Inflammatory macrophage treated with lipopolysaccharide for 1 hour (primary cell): Measurements from ENCODE around the gene TOP3B.

Experiments
- DNase-seq, 2 donors: peaks; one replicate each; pipeline ENCODE4 v3.0.0-alpha.2; 2020 to 2022

TOP3B gene

GRCh38 chr22:21961886-21962654 lies 20.5 kb downstream of the TOP3B start:
- no peak for DNase-seq

GRCh38 chr22:21961127-21961867 lies 21.3 kb downstream of the TOP3B start:
- DNase-seq = no peak

- DNase-seq = no peak
Measured at GRCh38 chr22:21960200-21961126, 22.1 kb downstream of the TOP3B start.

DNA sequence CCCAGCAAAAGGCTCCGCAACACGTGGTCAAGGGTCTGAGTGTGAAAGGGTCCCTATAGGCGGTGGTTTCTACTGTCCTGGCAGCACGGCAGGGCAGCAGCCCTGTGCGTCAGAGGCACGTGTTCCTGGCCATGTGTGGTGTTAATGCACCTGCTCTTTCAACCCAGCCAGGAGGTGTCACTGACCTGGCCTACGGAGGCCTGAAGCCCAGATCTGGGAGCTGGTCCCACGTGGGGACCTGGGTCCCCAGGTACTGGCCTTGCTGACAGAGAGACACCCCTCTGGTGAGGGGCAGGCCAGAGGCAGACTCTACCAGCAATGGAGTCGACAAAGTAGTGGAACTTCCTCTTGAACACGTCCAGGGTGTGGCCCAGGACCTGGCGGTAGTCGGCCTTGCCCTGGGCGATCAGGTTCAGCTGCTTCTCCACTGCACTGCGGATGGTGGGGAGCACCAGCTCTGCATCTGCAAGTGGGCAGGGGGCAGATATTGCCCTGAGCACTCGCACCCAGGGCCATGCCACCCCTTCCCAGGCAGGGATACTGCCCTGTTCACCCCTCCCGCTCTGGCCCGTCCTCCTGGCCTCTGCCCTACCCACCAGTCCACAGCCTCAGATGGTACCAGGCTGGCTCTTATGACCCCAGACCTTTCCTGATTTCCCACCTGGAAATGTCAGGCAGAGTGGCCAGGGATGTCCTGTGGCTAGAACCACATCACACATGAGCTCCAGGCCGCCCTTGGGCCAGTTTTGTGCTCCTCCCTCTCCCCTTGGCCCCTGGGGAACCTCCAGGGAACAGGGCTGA lies 23.1 kb downstream of the TOP3B start:
- no peak for DNase-seq

DNA sequence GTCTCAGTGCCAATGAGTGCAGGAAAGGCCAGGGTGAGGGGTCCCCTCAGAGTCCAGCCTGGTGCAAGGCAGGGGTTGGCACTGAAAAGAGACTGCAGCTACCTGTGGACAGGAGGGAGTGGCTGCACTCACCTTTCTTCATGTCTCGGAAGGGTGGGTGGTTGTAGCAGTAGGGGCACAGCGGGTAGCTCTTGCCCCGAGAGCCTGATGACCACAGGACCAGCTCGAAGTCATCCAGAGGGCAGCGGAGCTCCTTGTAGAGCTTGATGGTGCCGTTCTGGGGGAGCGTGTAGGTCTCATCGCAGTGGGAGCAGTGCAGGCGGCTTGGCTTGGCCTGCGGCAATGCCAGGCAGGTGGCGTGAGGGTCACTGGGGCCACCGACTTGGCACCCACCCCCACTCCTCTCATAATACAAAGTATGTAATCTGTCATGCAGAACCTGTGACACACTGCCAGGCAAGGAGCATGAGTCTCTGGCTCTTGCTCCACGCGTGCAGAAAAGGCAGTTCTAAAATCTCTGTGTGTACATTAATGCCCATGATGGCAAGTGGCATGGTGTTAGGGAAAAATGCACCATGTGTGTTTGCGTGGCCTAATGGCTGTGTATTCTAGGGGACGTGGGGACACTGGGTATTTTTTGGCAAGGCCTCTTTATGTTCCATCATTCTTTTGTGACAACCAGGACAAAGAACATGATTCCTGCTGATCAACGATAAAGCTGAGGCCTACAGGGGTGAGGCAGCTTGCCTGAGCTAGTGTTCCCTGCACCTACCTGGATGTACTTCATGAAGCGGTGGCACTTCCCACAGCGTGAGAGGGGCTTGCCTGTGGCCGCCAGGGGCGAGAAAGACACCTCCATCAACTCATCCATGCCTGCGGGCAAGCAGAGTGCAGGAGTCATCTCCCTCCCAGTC lies 24.0 kb downstream of the TOP3B start:
- no peak for DNase-seq

DNA sequence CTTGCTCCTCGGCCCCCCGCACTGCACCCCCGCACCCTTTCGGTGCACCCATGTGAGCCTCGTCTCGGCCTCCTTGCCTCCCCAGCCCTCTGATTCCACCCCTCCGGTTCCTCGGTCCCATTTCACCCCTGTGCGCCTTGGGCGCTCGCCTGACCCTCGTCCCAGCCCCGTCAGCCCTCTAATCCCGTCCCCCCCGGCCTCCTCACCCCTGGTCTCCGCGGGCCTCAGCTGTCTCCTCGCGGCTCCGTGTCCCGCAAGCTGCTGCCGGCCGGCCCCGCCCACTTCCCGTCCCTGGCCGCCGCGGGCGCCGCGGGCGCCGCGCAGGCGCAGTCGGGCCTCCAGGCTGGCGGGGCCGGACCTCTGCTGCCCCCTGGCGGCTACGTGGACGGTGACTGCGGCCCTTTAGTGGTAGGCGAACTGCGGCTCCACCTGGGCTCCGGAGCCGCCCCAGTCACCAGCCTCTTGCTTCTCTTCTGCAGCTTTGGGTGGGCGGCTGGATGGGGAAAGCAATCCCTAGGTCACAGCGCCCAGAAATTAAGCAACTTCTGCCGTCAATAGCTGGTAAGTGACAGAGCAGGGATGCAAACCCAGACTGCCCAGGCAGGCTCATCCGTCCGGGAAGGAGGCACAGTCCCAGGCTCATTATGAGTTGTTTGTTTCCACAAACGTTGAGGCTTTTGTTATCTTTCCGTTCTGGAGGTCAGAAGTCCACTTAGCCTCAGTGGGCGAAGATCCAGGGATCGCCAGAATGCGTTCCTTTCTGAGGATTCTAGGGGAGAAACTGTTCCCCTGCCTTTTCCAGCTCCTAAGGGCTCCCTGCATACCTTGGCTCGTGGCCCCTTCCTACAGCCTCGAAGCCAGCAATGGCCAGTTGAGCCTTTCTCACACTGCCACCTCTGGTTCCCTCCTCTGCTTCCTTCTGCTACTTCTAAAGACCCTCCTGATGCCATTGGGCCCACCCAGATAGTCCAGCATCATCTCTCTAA lies 29.7 kb downstream of the TOP3B start, which contains the start of gene PPM1F:
Gene PPM1F (minus strand): TSS at position 263 of the 986 bp plus-strand sequence. CDS start 6,800 bp downstream, outside the sequence.
- DNase-seq = peak; percentile 73 to 89

DNA sequence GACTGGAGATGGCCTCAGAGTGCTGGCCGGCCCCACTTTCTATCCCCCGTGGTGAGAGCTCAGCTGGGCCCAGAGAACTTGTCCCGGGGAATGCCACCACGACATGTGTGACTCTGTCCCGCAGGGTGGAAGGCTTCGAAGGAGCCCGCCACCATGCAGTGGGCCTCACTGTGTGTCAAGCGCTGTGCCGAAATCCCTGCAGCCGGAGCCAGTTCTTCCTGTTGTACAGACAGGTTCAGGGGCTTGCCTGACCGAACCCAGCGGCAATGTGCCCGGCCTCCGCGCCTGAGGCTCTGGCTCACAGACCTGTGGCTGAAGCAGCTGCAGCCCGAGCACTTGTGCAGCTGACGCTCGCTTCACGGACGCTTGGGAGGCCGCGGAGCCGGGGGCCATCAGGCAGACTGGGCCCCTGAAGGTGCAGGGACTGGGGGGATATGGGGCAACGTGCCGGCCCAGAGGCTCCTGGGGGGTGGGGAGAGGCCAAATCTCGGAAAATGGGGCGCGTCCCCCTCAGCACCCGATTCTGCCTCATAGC lies 30.6 kb downstream of the TOP3B start:
- peak in 1 of 2 donors; percentile 27 for DNase-seq

DNA sequence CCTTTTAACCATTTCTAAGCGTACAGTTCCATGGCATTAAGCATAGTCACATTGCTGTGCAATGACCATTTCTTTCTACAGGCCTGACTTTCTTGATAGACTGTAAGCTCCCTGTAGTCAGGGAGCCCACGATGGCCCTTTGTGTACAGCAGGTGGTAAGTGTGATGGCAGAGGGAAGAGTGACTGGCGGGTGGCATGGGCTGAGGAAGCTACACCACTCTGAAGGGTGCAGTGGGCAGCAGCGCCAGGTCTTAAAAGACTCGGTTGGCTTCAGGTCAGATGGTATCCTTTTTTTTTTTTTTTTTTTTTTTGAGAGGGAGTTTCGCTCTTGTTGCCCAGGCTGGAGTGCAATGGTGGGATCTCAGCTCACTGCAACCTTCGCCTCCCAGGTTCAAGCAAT lies 31.5 kb downstream of the TOP3B start:
- no peak for DNase-seq

- DNase-seq = no peak
Measured at GRCh38 chr22:21949948-21950347, 32.6 kb downstream of the TOP3B start.

- DNase-seq = no peak
Measured at GRCh38 chr22:21949569-21949918, 33.0 kb downstream of the TOP3B start.

DNA sequence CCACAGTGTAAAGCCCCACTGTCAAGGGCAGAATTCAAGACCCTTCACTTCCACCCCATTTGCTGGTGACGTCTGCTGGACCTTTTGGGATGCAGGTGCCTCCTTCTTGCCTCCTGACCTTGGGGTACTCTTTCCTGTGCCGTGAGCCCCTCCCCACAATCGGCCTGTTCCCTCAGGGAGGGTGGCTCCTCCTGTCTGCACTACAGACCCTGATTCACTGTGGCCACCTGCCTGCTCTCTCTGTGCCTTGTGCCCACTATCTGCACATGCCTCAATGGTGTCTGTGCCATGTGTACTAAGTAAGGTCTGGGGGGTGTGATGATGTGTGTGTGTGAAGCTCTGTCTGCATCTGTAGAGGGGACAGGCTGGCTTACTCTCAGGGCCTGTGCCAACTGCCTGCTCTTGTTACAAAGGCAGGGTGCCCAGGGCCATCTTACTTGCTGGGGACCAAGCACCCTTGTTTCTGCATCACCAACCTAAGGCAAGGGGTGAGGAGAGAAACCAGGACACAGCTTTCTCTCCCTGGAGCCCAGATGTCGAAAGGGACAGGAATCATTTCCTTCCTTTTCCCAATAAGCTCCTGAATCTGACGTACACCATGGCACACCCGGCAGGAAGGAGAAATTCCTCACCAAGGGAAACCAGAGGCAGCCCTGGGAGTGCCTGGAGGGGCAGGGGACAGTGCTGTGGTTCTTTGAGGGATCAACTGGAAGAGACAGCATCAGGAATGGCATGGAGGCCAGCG lies 33.6 kb downstream of the TOP3B start:
- no peak for DNase-seq

- no peak for DNase-seq
Measured at GRCh38 chr22:21948390-21948789, 34.2 kb downstream of the TOP3B start.

GRCh38 chr22:21947040-21948014 lies 35.3 kb downstream of the TOP3B start:
- no peak for DNase-seq

- DNase-seq = no peak
Measured at GRCh38 chr22:21946262-21946925, 36.2 kb downstream of the TOP3B start.

DNA sequence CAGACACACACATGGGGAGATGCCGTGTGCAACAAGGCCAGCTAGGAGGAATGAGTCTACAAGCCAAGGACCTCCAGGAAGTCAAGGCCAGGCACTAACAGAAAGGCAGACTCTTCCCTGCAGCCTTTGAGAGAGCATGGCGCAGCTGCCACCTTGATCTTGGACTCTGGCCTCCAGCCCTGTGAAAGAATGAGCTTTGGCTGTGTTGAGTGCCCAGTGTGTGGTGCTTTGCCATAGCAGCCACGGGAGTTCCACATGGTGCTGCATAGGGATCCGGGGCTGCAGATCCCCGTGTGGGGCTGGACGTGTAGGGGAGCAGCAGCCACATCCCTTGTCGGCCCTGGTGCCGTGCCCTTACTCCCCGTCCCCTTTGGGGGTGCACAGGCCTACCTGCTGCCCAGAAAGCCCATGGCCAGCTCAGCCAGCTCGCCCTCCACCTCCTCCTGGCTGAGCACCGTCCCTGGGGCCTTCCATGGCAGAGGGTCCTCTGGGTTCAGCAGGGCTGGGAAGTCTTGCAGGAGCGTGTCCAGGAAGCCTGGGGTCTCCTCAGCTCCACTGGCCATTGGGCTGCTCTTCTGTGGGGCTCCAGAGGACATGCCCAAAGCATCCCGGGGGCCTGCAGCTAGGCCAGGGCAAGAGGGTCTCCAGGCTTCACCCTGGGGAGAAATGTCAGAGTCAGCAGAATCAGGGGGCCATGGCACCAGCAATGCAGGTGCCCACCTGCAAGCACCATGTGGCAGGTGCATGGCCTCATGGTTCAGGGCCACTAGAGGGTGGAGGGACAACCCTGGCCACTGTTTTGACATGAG lies 36.9 kb downstream of the TOP3B start:
- DNase-seq = no peak

DNA sequence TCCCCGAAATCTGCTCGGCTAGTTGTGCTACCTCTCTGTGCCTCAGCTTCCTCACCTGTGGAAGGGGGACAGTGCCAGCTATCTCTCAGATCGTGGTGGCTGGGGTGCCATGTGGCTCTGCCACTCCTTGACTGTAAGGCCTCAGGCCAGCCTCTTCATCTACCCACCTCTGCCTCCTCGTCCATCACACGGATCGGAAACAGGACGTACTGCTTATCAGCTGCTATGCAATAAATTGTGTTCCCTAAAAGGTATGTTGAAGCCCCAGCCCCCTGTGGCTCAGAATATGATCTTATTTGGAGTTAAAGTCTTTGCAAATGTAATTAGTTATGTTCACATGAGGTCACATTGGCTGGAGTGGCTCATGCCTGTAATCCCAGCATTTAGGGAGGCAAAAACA lies 37.7 kb downstream of the TOP3B start:
- no peak for DNase-seq
